Karpas-422 (cell line): ENCODE results near the gene CACNB2. TPM values are rescaled to one million over a fixed set of nuclear protein-coding genes. Genes with fewer than 3 reads are reported as not detected.

Source experiments
- DNase-seq: peaks from one replicate; pipeline ENCODE4 v3.0.0-alpha.2; 2015
- H2AFZ ChIP-seq: fragments of 200-600 bp; sonication (generic); 2 replicates; pipeline ENCODE4 v1.6.1; 2014; ENCODE audit warnings: antibody characterized with exemption, low read length, mixed read lengths
- H3K27ac ChIP-seq: fragments of 200-600 bp; sonication (generic); 2 replicates; pipeline ENCODE4 v1.5.1; 2014; ENCODE audit warnings: mild to moderate bottlenecking, low read length, moderate library complexity
- H3K27me3 ChIP-seq: fragments of 200-600 bp; sonication (generic); 2 replicates; pipeline ENCODE4 v1.6.1; 2014; ENCODE audit warnings: low read length, mixed read lengths
- H3K36me3 ChIP-seq: fragments of 200-600 bp; sonication (generic); 2 replicates; pipeline ENCODE4 v1.6.1; 2014; ENCODE audit warnings: low read length, mixed read lengths; ENCODE audit not compliant: insufficient read depth
- H3K4me1 ChIP-seq: fragments of 200-600 bp; sonication (generic); 2 replicates; pipeline ENCODE4 v1.6.1; 2014; ENCODE audit warnings: mild to moderate bottlenecking, low read length, mixed read lengths
- H3K4me2 ChIP-seq: fragments of 200-600 bp; sonication (generic); 2 replicates; pipeline ENCODE4 v1.6.1; 2014; ENCODE audit warnings: low read length, low read depth, mild to moderate bottlenecking; ENCODE audit not compliant: poor library complexity, severe bottlenecking
- H3K4me3 ChIP-seq: fragments of 200-600 bp; sonication (generic); 2 replicates; pipeline ENCODE4 v1.5.1; 2014; ENCODE audit warnings: mild to moderate bottlenecking, antibody characterized with exemption, low read length, mixed read lengths
- H3K79me2 ChIP-seq: fragments of 200-600 bp; sonication (generic); 2 replicates; pipeline ENCODE4 v1.6.1; 2014; ENCODE audit warnings: mild to moderate bottlenecking, low read length, mixed read lengths
- H3K9ac ChIP-seq: fragments of 200-600 bp; sonication (generic); 2 replicates; pipeline ENCODE4 v1.6.0; 2014; ENCODE audit warnings: low read length
- H3K9me2 ChIP-seq: fragments of 200-600 bp; sonication (generic), shearing (Covaris generic); replicated peaks from 2 replicates; pipeline ENCODE4 v1.6.0; 2014; ENCODE audit warnings: mild to moderate bottlenecking, low read length, moderate library complexity; ENCODE audit not compliant: insufficient read depth
- H3K9me3 ChIP-seq: fragments of 300-700, 200-600 bp; sonication (generic); 2 replicates; pipeline ENCODE4 v1.6.1; 2014; ENCODE audit warnings: low read length, mixed read lengths
- H4K20me1 ChIP-seq: fragments of 200-600 bp; sonication (generic); 2 replicates; pipeline ENCODE4 v1.6.1; 2014; ENCODE audit warnings: mild to moderate bottlenecking, antibody characterized with exemption, low read length, low read depth; ENCODE audit not compliant: insufficient read depth
- total RNA-seq: library from RNA; depleted of rRNA; stranded (reverse); fragments of >200 nt; shearing (Covaris generic); gene quantifications from 2 replicates; pipeline ENCODE4 v1.2.3, GENCODE V29; 2014; ENCODE audit warnings: low replicate concordance

CACNB2 gene
- total RNA-seq, 1 experiment from 2014 or later = not detected

GRCh38 chr10:18527687-18528086, 387.5 kb downstream of the CACNB2 start:
- H3K4me2 ChIP-seq = no peak overlapping the region
- H3K9me3 ChIP-seq = no peaks in the 10 kb centered on the region
- no peak overlapping the region for H3K9ac ChIP-seq
- no peaks in the 10 kb centered on the region for H3K79me2 ChIP-seq
- no peaks in the 10 kb centered on the region for H3K4me1 ChIP-seq
- H2AFZ ChIP-seq = no peak overlapping the region
- H3K36me3 ChIP-seq = peaks cover 12% of the 10 kb centered on the region
- no peak overlapping the region for H3K27ac ChIP-seq
- H3K9me2 ChIP-seq = no peaks in the 10 kb centered on the region
- no peaks in the 10 kb centered on the region for H4K20me1 ChIP-seq
- DNase-seq = no peak
- no peak overlapping the region for H3K4me3 ChIP-seq
- H3K27me3 ChIP-seq = no peaks in the 10 kb centered on the region

- H3K79me2 ChIP-seq = no peaks in the 10 kb centered on the region
- no peaks in the 10 kb centered on the region for H3K9me2 ChIP-seq
- H3K4me2 ChIP-seq = no peak overlapping the region
- H3K36me3 ChIP-seq = peaks cover 12% of the 10 kb centered on the region
- DNase-seq = no peak
- H3K9ac ChIP-seq = no peak overlapping the region
- no peak overlapping the region for H3K4me3 ChIP-seq
- H2AFZ ChIP-seq = no peak overlapping the region
- H3K4me1 ChIP-seq = no peaks in the 10 kb centered on the region
- H3K9me3 ChIP-seq = no peaks in the 10 kb centered on the region
- no peak overlapping the region for H3K27ac ChIP-seq
- H4K20me1 ChIP-seq = no peaks in the 10 kb centered on the region
- no peaks in the 10 kb centered on the region for H3K27me3 ChIP-seq
These were observed 388.1 kb downstream of the CACNB2 start for GRCh38 chr10:18528292-18528691.

GRCh38 chr10:18532881-18533535, 392.8 kb downstream of the CACNB2 start:
- no peaks in the 10 kb centered on the region for H3K9me3 ChIP-seq
- H3K27me3 ChIP-seq = no peaks in the 10 kb centered on the region
- no peaks in the 10 kb centered on the region for H3K79me2 ChIP-seq
- no peak overlapping the region for H3K9ac ChIP-seq
- H4K20me1 ChIP-seq = no peaks in the 10 kb centered on the region
- no peak for DNase-seq
- no peaks in the 10 kb centered on the region for H3K9me2 ChIP-seq
- no peak overlapping the region for H3K27ac ChIP-seq
- H3K4me2 ChIP-seq = no peak overlapping the region
- H3K36me3 ChIP-seq = peaks cover 12% of the 10 kb centered on the region
- no peak overlapping the region for H2AFZ ChIP-seq
- no peaks in the 10 kb centered on the region for H3K4me1 ChIP-seq
- H3K4me3 ChIP-seq = no peak overlapping the region

- Histone ChIP-seq H3K27me3 (no peaks in the 10 kb centered on the region), H3K9ac (no peak overlapping the region), H3K4me3 (no peak overlapping the region), H3K9me2 (no peaks in the 10 kb centered on the region), H3K27ac (no peak overlapping the region), H4K20me1 (no peaks in the 10 kb centered on the region), H3K36me3 (peaks cover 12% of the 10 kb centered on the region), H2AFZ (no peak overlapping the region), H3K79me2 (no peaks in the 10 kb centered on the region), H3K4me1 (no peaks in the 10 kb centered on the region), H3K9me3 (no peaks in the 10 kb centered on the region), H3K4me2 (no peak overlapping the region)
- no peak for DNase-seq
These were observed 393.7 kb downstream of the CACNB2 start for GRCh38 chr10:18533896-18534295.

GRCh38 chr10:18539335-18539734, 399.1 kb downstream of the CACNB2 start:
- H3K9ac ChIP-seq = no peak overlapping the region
- no peaks in the 10 kb centered on the region for H3K4me1 ChIP-seq
- no peak overlapping the region for H3K4me2 ChIP-seq
- H3K27ac ChIP-seq = no peak overlapping the region
- no peaks in the 10 kb centered on the region for H3K79me2 ChIP-seq
- no peak for DNase-seq
- no peak overlapping the region for H2AFZ ChIP-seq
- H3K27me3 ChIP-seq = no peaks in the 10 kb centered on the region
- no peaks in the 10 kb centered on the region for H3K9me3 ChIP-seq
- H3K9me2 ChIP-seq = no peaks in the 10 kb centered on the region
- no peak overlapping the region for H3K4me3 ChIP-seq
- peaks cover 14% of the 10 kb centered on the region; the same call in 1 of the 2 replicates for H3K36me3 ChIP-seq
- no peaks in the 10 kb centered on the region for H4K20me1 ChIP-seq

GRCh38 chr10:18540195-18540594, 400.0 kb downstream of the CACNB2 start:
- Histone ChIP-seq H3K9ac (no peak overlapping the region), H3K9me3 (no peaks in the 10 kb centered on the region), H3K9me2 (no peaks in the 10 kb centered on the region), H3K4me3 (no peak overlapping the region), H3K4me1 (no peaks in the 10 kb centered on the region), H3K27ac (no peak overlapping the region), H3K36me3 (peaks cover 17% of the 10 kb centered on the region; the same call in 1 of the 2 replicates), H2AFZ (no peak overlapping the region), H3K27me3 (no peaks in the 10 kb centered on the region), H4K20me1 (no peaks in the 10 kb centered on the region), H3K79me2 (no peaks in the 10 kb centered on the region), H3K4me2 (no peak overlapping the region)
- DNase-seq = no peak

GRCh38 chr10:18542832-18543231, 402.6 kb downstream of the CACNB2 start:
- Histone ChIP-seq H3K9ac (no peak overlapping the region), H2AFZ (no peak overlapping the region), H4K20me1 (no peaks in the 10 kb centered on the region), H3K9me3 (no peaks in the 10 kb centered on the region), H3K79me2 (no peaks in the 10 kb centered on the region), H3K27ac (no peak overlapping the region), H3K4me3 (no peak overlapping the region), H3K4me1 (no peaks in the 10 kb centered on the region), H3K27me3 (no peaks in the 10 kb centered on the region), H3K4me2 (no peak overlapping the region), H3K9me2 (no peaks in the 10 kb centered on the region), H3K36me3 (peaks cover 21% of the 10 kb centered on the region; the same call in 1 of the 2 replicates)
- no peak for DNase-seq

GRCh38 chr10:18545621-18546305, 405.5 kb downstream of the CACNB2 start:
- no peak overlapping the region for H3K27ac ChIP-seq
- no peaks in the 10 kb centered on the region for H3K79me2 ChIP-seq
- H4K20me1 ChIP-seq = no peaks in the 10 kb centered on the region
- no peak overlapping the region for H3K4me2 ChIP-seq
- DNase-seq = peak; percentile 43
- no peaks in the 10 kb centered on the region for H3K27me3 ChIP-seq
- H3K9ac ChIP-seq = no peak overlapping the region
- H3K9me2 ChIP-seq = no peaks in the 10 kb centered on the region
- no peaks in the 10 kb centered on the region for H3K9me3 ChIP-seq
- H3K36me3 ChIP-seq = peaks cover 16% of the 10 kb centered on the region; the same call in 1 of the 2 replicates
- no peak overlapping the region for H3K4me3 ChIP-seq
- H2AFZ ChIP-seq = no peak overlapping the region
- H3K4me1 ChIP-seq = no peaks in the 10 kb centered on the region
